NB4 (cell line): ENCODE data around the gene CD4.

Experiments used
- DNase-seq: peaks from one replicate; pipeline ENCODE4 v3.0.0; 2010; ENCODE audit warnings: low read depth
- H3K4me3 ChIP-seq: one replicate; pipeline ENCODE4 v1.5.1; 2011; ENCODE audit warnings: mild to moderate bottlenecking, low read depth, low read length, moderate library complexity
- MYC ChIP-seq: IDR thresholded peaks from 2 replicates; pipeline ENCODE4 v1.6.1; 2011; ENCODE audit warnings: low read depth, low read length
- POLR2A ChIP-seq: IDR thresholded peaks from 2 replicates; pipeline ENCODE4 v1.6.1; 2011; ENCODE audit warnings: mild to moderate bottlenecking; ENCODE audit not compliant: insufficient read length; ENCODE audit errors: extremely low read depth
- TF ChIP-seq, protein P1 (sequence below): IDR thresholded peaks from one replicate; pipeline ENCODE4 v1.5.1; 2012; ENCODE audit warnings: low read depth, low read length
- TF ChIP-seq, protein P2 (sequence below): IDR thresholded peaks from 2 replicates; pipeline ENCODE4 v1.6.1; 2011; ENCODE audit warnings: low read depth, low read length

CD4 gene

DNA sequence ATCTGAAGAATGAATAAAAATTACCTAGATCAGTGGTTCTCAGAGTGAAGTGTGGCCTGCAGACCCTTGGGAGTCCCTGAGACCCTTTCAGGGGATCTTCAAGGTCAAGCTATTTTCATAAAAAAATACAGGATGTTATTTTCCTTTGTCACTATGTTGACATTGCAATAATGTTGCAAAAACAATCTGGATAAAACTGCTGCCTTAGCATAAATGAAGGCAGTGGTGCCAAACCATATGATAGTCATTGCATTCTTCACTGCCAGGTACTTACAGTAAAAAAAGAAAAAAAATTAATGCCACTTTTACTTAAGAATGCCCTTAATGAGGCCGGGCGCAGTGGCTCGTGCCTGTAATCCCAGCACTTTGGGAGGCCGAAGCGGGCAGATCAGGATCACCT, 2.0 kb upstream of the CD4 start:
- no peak for DNase-seq
- TF ChIP-seq POLR2A (no peak), MYC (no peak)
- TF ChIP-seq, protein P1, sequence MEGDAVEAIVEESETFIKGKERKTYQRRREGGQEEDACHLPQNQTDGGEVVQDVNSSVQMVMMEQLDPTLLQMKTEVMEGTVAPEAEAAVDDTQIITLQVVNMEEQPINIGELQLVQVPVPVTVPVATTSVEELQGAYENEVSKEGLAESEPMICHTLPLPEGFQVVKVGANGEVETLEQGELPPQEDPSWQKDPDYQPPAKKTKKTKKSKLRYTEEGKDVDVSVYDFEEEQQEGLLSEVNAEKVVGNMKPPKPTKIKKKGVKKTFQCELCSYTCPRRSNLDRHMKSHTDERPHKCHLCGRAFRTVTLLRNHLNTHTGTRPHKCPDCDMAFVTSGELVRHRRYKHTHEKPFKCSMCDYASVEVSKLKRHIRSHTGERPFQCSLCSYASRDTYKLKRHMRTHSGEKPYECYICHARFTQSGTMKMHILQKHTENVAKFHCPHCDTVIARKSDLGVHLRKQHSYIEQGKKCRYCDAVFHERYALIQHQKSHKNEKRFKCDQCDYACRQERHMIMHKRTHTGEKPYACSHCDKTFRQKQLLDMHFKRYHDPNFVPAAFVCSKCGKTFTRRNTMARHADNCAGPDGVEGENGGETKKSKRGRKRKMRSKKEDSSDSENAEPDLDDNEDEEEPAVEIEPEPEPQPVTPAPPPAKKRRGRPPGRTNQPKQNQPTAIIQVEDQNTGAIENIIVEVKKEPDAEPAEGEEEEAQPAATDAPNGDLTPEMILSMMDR, result no peak
- TF ChIP-seq, protein P2, sequence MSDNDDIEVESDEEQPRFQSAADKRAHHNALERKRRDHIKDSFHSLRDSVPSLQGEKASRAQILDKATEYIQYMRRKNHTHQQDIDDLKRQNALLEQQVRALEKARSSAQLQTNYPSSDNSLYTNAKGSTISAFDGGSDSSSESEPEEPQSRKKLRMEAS, result no peak

DNA sequence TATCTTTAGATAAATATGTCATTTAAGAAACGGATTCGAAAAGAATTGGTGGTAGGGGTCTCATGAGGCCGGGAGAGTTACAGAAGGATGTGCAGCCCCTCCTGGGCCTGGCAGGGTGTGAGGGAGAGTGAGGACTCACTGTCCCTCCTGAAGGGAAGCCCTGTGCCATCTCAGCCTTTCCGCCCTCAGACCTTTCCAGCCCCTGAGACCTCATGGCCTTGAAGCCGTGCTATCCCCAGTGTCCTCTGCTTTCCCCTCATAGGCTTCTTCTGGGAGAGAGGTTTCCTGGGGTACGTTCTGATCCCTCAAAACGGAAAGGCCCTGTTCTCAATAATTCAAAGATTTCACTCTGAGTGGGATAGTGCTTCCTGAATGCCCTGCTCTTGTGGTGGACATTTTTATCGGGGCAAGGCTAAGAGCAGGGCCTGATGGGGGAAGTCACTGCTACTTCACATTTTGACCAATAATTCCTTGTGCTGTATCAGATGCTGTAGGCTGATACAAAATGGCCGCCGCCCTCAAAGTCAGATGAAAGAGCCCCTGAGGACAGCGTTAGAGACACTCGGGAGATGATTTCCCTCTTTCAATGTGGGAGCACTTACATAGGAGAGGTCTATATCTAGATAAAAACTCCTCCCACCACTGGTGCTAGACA, 1.3 kb downstream of the CD4 start:
- H3K4me3 ChIP-seq, result peak overlapping the region; percentile 83
- TF ChIP-seq, protein P1, result no peak
- TF ChIP-seq, protein P2, result no peak; the same call in 1 of the 2 replicates
- TF ChIP-seq POLR2A, result no peak
- no peak for TF ChIP-seq MYC
- DNase-seq, result peak; percentile 51

More for the DNA sequence above, 2.0 kb upstream of the CD4 start:
- H3K4me3 ChIP-seq, result no peak overlapping the region

DNA sequence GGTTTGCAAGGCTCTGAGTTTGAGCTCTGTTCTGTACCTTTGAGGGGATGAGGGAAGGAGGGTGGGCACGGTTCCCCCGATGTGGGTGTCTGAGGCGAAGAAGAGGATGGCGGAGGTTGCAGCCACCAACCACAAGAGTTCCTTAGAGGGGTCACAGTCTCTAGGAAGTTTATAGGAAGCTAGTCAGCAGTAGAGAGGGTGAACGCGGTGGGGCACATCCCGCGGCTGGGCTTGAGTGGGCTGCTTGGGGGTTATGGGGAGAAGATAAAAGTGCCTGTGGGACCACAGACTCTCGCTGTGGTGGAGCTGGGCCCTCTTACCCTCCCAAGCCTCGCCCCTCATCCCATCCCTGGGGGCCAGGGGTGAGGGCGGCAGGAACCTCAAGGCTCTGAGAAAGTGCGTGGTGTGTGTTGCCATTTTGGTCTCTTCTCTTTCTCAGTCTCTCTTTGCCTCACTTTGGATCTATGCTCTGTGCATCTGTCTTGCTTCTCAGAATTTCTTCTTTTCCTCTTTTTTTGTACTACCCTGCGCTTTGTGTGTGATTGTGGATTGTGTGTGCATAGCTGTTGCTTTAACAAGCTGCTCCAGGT, 2.7 kb downstream of the CD4 start:
- peak; percentile 66 for DNase-seq
- H3K4me3 ChIP-seq, result peak overlapping the region; percentile 70
- TF ChIP-seq, protein P2, result 0 out of 2 replicates have a peak, but pooled peaks have one; percentile 33
- TF ChIP-seq MYC, result peak; percentile 50; the same call in 1 of the 2 replicates
- no peak for TF ChIP-seq POLR2A

DNA sequence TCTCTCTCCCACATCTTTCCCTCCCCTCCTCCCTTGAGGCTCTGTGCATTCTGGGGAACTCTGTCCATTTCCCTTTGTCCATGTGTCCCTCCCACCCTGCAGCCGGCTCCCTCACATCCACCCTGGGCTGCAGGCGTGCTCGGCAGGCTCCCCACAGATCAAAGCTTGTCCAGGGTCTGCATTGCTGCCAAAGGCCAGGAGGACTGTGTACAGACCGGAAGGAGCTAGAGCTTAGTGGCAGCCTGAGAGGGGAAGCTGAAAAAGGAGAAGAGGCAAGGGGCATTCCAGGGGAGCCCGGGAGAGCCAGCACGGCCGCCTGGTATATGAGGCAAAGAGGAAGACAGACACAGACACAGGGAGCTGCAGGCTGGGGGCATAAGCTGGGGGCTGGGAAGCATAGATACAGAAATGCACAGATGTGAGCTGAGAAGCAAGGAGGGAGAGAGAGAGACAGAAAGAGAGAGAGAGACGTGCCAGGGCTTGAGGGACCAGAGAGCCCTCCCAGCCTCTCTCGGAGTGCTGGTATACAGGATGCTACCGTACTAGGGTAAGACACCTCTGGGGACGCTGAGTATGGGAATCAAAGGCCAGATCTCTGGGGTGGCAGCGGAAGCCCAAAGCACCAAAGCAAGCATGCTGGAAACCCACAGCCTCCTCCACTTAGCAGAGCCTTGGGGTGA, 3.3 kb downstream of the CD4 start:
- TF ChIP-seq MYC (no peak), POLR2A (peak; percentile 59)
- TF ChIP-seq, protein P1, result no peak
- TF ChIP-seq, protein P2, result no peak; the same call in 1 of the 2 replicates
- DNase-seq, result peak; percentile 87
- H3K4me3 ChIP-seq, result peak overlapping the region; percentile 70

DNA sequence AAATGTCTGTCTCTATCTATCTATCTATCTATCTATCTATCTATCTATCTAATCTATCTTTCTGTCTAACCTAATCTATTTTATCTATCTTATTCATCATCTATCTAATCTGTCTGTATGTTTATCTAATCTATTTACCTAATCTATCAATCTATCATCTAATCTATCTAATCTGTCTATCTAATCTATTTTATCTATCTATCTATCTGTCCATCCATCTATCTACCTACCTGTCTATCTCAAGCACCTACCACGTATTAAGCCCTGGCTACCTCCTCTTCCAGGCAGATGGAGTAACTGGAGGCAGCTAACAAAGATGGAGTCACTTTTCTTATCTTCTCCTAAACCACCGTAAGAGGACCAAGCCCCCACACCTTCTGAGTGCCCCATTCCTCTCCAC, 5.8 kb downstream of the CD4 start:
- no peak for TF ChIP-seq MYC
- TF ChIP-seq POLR2A, result no peak
- TF ChIP-seq, protein P1, result no peak
- H3K4me3 ChIP-seq, result no peak overlapping the region
- no peak for DNase-seq

DNA sequence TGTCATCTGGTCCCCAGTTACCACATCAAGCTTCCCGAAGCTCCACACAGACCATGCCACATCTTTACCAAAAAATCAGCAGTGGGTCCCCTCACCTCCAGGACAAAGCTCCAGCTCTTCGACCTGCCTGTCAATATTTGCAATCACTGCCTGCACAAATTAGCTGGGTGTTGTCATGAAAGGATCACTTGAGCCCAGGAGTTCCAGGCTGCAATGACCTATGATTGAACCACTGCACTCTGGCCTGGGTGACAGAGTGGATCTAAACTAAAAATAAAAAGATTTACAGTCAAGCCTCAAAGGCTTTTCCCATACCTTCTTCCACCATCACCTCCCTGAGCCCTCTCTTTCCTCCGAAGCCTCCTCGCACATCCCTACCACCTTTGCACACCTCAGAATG, 7.2 kb downstream of the CD4 start:
- no peak overlapping the region for H3K4me3 ChIP-seq
- DNase-seq, result no peak
- TF ChIP-seq, protein P1, result no peak
- TF ChIP-seq POLR2A (no peak), MYC (no peak)
- TF ChIP-seq, protein P2, result no peak
